Mesangial cell (primary cell): ENCODE results near the gene EIF2S3. TPM values are rescaled to one million over a fixed set of nuclear protein-coding genes. Genes with fewer than 3 reads are reported as not detected.

Experiments used
- total RNA-seq: library from RNA; depleted of rRNA; stranded (reverse); fragments of >200 nt; gene quantifications from 2 replicates; pipeline ENCODE4 v1.2.3, GENCODE V29; 2015

EIF2S3 gene
- 147 and 163 TPM in 2 replicates for total RNA-seq

DNA sequence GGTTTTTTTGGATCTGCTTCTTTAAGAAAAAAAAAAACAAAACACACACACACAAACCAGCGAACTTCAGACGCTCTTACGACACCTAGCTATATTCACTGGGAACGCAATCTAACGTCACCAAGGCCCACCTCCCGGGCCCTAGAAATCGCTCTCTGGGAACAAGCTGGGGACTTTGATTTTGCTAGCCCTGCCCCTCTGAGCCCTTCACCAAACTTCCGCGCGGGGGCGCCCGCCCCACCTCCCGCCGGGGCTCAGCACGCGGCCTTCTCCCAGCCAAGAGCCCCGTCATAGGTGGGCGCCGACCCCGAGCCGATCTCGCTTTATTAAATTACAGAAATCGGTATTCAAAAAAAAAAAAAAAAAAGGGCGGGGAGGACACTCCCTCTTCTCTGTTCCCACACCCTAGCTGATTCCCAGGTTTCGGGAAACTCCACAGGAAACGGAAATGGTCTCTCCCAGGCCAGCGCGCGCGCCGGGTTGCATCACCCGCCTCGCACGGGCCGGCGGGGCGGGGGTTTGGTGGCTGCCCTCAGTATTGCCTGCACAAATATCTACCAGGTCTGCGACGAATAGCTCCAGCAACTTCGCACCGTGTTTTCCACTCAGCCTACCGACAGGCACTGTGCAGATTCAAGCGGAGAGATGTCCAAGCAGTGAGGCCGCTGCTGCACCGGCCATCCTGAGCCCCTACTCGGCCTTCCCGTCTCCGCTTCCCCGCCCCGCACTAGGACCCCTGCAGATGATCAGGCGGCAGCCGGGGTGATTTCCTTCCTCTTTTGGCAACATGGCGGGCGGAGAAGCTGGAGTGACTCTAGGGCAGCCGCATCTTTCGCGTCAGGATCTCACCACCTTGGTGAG, at the start of gene EIF2S3:
Gene EIF2S3, plus strand, starts transcription at position 775 of the 861 bp plus-strand sequence. Its CDS starts 13 bp downstream, at position 788.

DNA sequence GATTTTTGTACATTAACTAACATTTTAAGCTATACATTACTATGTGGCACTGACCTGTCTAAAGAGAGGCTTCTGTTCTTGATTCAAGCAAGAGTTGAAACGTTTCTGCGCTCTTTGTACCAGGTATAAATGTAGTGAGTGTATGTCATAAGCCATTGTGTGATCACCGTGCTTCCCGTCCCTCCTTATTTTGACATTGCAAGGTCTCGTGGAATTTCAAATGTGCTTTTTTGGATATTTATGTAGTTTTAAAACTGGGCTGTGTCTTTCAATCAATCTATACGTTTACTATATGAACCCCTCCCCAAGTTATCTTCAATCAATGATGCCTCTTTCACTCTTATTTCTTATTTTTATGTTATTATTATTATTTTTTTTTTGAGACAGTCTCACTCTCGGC, 27.7 kb upstream of the EIF2S3 start, which contains the start of gene KLHL15:
Gene KLHL15, minus strand, starts transcription at position 101 of the 400 bp plus-strand sequence. CDS start 20,493 bp downstream, outside the sequence.

Other genes starting within 250 kb of the EIF2S3 start
- 15.3 and 27.5 TPM in 2 replicates for gene APOO, start 147.0 kb upstream of the EIF2S3 start, total RNA-seq
- 0.16 TPM in 1 of 2 replicates, not detected in the other for gene CXorf58, start 146.9 kb upstream of the EIF2S3 start, total RNA-seq
- gene KLHL15, start 27.8 kb upstream of the EIF2S3 start, total RNA-seq = 2.8 and 3.4 TPM in 2 replicates
- gene ZFX, start 94.8 kb downstream of the EIF2S3 start, total RNA-seq = 19.4 and 26.6 TPM in 2 replicates